NCI-H128 (cell line): Measurements from ENCODE around the gene KCNMB2.
"Not testable (repeated sequence)": the region's sequence is repeated elsewhere in the genome, so short reads cannot be mapped to it uniquely, and the experiment has no call there.

Experiments used
- DNase-seq: peaks from one replicate; lab custom pipeline; 2025; ENCODE audit not compliant: unreplicated experiment; lab: John Stamatoyannopoulos, UW

The KCNMB2 gene

DNA sequence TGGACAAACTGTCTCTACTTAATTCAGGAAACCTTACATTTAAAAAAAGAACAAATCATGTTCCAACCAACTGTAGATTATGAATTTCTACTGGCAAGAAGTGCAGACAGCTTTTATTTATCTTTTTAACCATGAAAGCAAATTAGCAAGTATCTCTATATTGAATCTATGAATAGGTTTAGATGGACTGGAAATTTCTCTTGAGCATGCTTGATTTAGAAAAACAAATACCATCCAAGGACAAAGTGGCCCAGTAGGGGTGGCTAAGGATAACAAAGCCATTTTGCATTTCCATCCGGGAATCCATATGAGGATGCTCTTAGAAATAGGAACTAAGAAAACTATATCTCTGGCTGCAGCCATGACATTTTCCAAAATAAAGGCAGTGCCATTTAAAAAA, 150.6 kb downstream of the KCNMB2 start:
- DNase-seq: no peak

DNA sequence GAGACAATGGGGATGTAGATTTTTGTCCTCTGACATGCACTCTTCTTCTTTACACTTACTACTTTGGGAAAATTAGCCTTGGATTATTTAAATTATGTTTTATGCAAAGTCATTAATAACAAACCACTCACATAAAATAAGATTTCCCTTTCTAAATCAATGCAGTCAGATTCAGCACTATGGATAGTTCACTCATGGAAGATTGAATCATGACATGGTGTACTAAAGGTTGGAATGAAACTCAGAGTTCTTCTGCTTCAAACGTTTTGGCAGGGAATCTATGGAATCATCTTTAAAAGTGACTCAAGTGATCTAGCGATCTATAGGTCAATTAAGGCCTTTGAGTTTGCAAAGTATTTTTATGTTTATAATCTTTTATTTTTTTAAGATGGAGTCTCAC, 154.3 kb downstream of the KCNMB2 start:
- no peak for DNase-seq

DNA sequence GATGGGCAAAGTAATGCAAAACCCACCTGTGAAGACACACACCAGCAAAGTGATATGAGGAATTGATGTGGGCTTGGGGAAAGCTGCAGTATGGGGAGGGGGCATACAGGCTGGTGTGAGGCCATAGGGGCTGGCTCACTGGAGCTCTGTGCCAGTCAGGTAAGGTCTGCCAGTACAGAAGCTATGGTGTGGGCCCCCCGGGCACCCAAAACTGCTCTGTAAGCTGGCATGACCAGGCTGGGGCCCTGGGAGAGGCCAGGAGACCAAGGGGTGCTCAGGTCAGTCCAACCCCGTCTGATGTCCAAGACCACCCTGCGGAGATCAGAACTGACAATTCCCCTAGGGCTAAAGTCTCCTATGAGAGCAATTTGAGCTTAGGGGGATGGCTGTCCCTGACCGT, 163.1 kb downstream of the KCNMB2 start:
- no peak for DNase-seq

DNA sequence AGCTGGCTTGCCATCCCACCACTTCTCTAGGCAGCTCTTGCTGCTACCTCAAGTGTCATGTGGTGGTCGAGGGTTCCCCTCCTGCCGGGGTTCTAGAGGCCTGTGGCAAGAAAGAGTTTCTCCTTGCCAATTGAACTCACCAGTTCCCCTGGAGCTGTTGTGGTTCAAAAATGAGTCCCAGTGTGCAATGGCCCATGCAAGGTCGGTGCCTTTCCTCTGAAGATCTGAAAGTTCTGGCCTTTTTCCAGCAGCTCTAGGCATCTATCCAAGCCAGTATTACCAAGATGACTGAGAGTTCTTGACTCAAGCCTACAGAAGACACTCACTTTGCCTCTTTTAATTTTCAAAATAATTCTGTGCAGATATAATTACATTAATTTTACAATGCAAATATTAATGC, 163.6 kb downstream of the KCNMB2 start:
- DNase-seq: no peak

DNA sequence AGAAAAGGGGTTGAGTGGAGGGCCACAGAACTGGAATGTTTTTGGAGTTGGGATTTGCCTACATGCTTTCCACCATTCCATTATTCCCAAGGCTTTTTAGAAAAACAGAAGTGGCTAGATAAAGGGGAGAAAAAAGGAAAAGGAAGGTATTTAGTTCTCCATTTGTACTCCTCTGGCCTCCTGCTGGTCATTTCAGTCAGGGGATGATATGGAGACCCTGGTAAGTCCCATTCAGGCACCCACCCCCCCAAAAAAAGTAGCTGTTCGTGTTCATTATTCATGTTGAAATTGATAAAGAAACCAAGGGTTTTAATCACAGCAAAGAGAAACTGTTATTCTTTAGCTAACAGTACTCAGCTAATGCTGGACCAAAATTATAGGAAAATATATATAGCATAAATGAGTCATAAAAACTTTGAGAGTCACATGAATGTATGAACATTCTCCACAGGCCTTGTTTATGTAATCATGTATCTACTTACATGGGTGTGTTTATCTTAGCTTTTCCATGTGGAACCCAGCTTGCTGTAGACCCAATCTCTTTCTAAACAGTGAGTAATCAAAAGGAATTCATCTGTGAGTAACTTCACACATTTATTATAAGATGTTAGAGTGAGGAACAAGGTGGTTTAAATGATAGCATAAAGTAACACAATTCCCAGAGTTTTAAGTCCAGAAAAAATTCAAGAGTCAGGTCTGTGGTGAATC, 167.2 kb downstream of the KCNMB2 start:
- no peak for DNase-seq

DNA sequence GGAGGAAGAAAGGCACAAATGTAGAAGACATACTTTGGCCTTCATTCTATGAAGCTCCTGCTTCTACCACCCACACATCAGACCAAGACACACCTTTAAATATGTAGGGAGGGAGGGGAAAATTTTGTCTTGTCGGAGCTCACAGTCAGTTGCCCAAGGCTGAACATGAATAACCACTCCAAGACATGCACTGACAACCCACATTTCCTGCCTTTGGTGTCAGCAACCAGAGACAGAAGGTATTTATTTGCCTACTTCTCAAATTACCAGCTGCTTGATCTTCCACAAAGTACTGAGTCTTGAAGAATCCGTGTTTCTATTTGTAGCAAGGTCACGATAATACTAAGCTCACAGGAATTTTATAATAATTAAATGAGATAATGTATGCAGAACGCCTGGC, 169.7 kb downstream of the KCNMB2 start:
- DNase-seq: no peak

DNA sequence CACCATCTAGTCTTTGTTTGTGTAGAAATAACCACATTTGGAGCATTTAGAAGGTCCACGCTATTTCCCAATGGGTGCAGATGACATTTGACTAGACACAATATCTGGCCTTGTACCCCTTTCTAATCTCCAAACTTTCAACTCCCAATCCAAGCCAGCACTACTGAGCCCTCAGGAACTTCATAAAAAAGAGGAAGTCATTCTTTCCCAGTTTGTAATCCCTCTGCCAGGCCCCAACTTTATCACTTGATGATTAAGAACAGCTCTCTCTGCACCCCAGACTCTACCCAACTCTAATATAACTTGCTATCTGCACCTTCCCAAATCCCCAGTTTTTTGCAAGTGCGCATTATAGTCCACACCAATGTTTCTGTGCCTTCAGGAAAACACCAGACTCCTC, 170.2 kb downstream of the KCNMB2 start:
- no peak for DNase-seq

DNA sequence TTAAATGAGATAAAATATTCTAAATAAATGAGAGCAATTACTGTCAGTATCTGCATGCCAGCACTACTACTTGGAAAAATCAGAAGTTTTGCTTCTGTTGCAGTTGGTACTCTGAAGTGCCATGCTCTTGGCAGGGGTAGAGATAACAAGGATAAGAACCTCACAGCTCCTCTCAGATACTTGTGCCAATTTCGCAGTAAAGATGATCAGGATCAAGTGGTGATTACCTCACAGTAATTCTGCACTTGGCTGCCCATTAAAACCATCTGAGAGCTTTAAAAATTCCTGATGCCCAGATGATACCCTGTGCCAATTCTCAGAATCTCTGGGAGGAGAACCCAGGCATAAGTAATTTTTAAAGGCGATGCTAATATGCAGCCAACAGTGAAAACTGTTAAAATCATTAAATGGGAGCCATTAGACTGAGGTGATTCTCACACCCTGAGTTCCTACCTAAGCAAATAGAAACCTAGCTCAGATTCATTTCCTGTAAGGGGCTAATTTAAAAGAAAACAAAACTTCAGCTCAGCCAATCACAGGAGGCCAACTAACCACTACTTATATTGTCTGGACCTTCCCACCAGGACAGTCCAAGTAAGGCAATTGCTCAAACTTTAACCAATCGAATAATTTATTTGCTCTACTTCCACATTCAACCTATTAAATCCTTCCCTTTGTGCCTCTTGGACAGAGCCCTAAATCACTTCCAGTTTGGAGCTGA, 171.2 kb downstream of the KCNMB2 start:
- no peak for DNase-seq

DNA sequence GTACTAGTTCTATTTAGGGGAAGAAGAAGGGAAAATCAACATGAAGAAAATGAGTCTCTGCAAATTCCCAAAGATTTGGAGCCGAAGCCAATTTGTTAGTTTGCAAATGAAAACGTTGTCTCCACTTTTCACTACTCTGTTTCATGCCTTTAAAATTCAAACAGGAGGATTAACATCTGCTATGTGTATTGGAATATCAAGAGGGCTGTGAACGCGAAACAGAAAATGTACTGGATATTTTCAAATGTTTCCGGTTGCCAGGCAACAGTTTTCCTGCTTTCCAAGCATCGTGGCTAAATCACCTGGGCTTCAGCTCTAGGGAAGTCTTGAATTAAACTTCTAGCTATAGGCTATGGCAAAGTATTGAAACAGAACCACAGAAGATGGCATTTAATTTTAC, 172.8 kb downstream of the KCNMB2 start:
- no peak for DNase-seq

DNA sequence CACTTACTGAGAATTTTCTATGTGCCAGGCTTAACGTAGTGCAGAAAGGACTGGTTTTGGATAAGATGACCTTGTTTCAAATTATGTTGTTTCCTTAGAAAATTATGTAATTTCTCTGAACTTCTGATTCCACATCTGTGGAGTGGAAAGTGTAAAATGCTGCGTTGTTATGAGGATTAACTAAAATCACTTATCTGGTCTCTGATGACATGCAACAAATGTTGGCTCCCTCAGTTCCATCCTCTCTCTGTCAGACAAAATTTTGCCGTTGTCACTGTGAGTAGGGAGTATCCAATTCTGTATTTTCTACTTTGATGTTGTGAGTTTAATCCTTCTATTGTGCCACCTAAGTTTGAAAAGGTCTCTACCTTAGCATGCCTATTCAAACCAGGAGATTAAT, 175.5 kb downstream of the KCNMB2 start:
- DNase-seq: no peak

DNA sequence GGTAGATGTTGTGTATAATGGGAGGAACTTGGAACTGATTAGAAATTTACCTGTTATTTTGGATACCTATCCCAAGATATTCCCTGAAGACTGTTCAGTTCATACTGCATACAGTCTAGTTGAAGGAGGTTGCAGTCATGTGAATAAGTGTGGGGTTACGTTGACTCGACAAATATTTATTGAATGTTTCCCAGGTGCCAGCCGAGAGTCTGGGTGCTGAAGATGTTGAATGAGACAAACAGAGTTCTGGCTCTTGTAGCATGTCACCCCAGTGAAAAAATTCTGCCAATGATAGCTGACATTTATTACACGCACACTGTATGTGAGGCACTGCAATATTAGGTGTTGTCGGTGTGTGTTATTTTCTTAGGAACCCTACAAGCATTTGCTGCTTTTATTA, 176.0 kb downstream of the KCNMB2 start:
- DNase-seq: no peak

DNA sequence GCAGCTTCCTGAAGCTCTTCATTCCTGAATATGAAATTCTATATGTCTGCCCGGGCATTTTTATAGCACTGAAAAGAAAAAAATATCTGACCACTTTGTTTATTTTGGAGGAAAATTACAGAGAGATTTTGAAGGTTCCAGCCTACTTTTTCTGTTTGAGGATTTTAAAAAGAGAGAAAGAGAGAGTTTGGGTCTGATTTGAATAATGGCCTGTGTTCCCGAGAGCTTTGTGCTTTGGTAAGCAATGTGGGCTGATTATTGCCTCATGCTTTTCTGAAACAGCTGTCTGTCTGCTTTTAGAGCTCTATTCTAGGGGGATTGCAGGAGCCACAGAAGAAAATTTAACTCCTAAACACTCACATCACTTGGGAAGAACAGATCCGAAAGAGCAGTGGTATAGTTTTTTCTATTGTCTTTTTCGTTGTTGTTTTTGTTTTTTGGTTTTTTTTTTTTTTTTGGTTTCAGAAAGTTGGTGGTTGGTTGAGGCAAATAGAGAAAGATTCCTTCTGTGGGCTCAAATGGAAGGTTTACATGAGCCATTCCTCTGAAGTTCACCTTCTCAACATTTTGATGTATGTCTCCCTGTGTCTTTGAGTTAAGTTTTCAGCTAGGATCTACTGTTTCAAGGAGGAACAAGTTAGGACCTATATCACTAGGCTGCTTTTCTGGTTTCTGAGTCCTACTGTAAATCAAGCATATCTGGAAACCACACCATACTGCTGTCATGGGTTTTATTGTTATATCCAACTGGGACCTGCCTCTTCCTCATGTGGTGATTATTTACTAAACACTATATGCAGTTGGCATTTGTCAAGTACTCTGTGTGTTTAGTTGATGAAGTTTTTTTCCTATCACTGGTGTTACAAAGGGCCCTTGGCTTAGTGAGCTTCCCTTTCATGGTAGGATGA, 178.9 kb downstream of the KCNMB2 start:
- DNase-seq: no peak

DNA sequence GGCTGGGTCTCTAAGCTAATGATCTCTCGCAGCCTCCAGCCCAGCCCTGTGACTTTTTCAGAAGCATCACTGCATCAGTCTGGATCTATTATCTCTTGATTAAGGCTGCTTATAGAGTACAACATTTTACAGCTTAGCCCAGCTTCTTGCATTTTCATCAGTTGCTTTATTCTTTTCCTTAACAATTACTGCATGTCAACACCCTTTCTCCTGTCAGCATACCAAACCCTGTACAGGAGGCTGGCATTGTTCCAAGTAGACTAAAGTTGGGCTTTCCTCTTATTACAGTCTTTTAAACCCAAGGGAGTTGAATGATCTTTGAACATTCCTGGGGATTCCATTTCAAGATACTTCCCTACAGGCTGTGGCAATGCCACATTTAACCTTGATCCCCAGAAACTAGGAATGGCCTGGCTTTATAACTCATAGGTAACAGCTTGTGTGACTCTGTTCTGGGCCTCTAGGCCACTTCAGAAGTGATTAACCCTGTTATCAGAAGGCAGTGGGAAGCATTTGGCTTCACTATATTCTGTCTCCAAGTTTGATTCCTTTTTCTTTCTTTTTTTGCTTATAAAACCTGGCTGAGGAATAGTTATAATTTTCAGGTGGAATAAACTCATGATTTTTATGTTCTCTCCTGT, 182.9 kb downstream of the KCNMB2 start:
- no peak for DNase-seq

DNA sequence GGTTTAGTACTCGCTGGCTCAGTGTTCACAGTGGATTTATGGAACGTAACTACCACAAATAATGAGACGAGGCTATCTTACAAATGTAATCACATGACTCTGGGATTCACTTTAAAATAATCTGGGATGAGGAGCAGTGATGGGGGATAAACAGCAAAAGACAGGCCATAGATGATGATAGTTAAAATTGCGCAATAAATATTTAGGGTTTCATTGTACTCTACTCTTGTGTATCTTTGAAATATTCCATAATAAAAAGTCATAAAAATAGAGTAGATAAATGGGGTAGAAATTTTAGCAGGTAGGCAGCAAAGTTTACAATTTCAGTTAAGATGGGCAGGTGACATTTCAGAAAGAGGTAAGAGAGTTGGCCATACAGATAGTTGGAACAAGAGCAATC, 196.6 kb downstream of the KCNMB2 start:
- no peak for DNase-seq

DNA sequence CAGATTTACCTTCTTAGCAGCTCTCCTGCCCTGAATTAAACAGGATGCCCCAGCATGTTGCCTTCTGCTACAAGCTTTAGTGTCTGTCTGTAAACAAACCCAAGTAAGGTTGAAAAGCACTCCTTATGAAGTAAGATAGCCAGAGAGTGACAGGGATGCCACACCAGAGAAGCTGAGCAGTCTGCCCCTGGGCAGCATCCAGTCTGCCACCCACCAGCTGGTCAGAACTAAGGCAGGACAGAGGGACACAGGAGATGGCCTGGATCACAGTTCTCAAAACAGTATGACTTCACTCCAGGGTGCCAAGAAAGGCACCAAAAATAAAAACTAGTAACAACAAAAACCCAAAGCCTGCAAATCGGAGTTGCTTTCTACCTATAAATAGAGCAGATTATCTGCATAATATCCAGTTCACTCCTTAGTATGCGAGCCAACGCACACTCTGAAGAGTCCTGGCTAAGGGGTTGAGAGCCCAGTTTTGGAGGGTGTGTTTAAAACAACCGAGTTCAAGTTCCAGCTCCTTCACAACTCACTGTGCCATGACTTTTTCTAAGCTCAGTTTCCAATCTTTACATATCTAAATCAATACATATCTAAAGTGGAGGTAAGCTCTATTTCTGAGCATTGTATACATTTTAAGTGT, 198.9 kb downstream of the KCNMB2 start:
- no peak for DNase-seq

DNA sequence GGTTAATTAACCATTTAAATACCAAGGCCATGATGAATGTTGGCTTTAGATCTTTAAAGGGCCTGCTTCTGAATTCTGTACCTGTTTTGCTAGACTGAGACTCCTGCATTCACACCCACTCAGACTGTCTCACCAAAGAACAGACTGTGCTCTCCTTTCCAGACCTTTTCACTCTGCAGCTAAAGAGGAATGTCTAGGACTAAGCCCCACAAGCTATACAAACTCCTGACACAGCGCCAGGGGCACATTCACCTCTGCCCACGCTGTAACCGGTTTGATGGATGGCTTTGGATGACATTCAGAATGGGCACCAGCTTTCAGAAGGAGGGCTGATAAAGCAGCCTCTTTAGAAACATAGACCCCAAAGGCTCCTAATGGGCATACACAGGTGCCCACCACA, 200.1 kb downstream of the KCNMB2 start:
- no peak for DNase-seq

DNA sequence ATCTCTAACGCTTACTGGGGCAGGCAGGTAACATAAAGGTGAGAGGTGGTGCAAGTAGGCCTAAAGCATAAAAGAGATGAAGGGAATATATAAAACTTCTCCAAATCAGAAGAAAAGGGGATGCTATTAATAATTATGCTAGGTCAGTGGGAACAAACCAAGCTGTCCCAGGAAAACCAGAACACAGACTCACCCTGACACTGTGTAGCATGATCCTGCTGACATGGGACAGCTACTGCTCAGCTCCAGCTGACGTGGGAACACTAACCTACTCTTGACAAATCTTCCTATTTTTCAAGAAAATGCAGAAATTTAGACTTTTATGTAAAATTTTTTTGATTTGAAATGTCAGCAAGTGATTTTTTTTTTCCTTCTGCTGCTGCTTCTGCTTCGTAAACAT, 203.5 kb downstream of the KCNMB2 start:
- DNase-seq: no peak

DNA sequence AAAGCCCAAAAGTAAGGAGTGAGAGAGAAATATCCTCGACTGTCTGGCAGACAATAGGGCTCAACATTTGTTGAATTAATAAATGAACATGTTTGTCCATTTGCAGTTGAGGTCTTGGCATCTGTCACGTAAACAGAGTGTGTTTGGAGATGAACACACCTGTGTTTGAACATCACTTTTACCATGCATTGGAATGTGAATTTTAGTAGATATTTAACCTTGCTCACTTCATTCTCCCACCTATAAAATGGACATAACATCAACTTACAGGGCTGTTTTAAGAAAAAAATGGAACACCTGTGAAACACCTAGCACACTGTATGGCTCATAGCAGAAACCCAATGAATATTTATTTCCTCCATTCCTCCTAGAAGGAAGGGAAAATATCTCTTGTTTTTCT, 204.8 kb downstream of the KCNMB2 start:
- DNase-seq: no peak

DNA sequence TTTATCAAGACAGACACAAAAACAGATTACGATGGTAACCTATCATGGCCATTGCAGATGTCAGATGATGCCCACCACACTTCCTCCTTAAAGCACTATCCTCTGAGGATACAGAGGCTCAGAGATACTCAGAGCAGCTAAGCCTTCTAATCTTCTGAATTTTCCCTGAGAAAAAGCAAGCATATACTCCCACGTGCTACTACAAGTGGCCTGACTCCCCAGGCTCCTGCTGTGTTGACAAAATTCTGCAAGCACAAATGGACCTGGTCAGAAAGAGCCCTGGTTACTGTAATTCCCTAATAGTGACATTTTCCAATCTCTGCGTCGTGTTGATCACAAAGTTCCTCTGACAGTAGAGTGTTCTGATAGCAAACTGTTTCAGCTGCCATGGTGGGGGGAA, 207.1 kb downstream of the KCNMB2 start:
- DNase-seq: no peak

DNA sequence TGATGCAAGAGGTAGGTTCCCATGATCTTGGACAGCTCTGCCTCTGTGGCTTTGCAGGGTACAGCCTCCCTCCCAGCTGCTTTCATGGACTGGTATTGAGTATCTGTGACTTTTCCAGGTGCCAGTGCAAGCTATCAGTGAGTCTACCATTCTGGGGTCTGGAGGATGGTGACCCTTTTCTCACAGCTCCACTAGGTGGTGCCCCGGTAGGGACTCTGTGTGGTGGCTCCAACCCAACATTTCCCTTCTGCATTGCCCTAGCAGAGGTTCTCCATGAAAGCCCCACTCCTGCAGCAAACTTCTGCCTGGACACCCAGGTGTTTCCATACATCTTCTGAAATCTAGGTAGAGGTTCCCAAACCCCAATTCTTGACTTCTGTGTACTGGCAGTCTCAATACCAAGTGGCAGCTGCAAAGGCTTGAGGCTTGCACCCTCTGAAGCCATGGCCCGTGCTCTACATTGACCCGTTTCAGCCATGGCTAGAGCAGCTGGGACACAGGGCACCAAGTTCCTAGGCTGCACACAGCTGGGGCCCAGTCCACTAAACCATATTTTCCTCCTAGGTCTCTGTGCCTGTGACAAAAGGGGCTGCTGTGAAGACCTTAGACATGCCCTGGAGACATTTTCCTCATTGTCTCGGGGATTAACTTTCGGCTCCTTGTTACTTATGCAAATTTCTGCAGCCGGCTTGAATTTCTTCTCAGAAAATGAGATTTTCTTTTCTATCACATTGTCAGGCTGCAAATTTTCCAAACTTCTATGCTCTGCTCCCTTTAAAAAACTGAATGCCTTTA, 209.8 kb downstream of the KCNMB2 start:
- DNase-seq: not testable (repeated sequence)
